Suppressor macrophage treated with lipopolysaccharide for 1 hour (primary cell): ENCODE data around the gene IL34.

Experiments used
- DNase-seq, 3 donors: peaks; one replicate each; pipeline ENCODE4 v3.0.0-alpha.2; 2020 to 2022

IL34 gene

GRCh38 chr16:70678898-70679670 lies 32.7 kb downstream of the IL34 start:
- DNase-seq, result no peak

GRCh38 chr16:70679671-70680494 lies 33.5 kb downstream of the IL34 start:
- DNase-seq, result peak in 1 of 3 donors; percentile 28

- DNase-seq, result no peak
Measured at GRCh38 chr16:70680495-70681381, 34.4 kb downstream of the IL34 start.

- DNase-seq, result no peak
Measured at GRCh38 chr16:70681382-70682238, 35.3 kb downstream of the IL34 start.

- DNase-seq, result no peak
Measured at GRCh38 chr16:70682239-70683145, 36.1 kb downstream of the IL34 start.

GRCh38 chr16:70683146-70683944 lies 37.0 kb downstream of the IL34 start:
- DNase-seq, result no peak

GRCh38 chr16:70684146-70685060 lies 38.0 kb downstream of the IL34 start:
- no peak for DNase-seq

- peak; percentile 17 to 49 (median 21) for DNase-seq
Measured at GRCh38 chr16:70685061-70685937, 38.9 kb downstream of the IL34 start.

GRCh38 chr16:70685938-70686375 lies 39.6 kb downstream of the IL34 start, which contains the start of gene MTSS2:
Gene MTSS2, minus strand, starts transcription at chr16:70686053. Its CDS starts 262 bp downstream, at chr16:70685791.
- peak; percentile 24 to 59 (median 33) for DNase-seq

GRCh38 chr16:70686376-70687101 lies 40.2 kb downstream of the IL34 start:
- no peak for DNase-seq

GRCh38 chr16:70687102-70687511 lies 40.7 kb downstream of the IL34 start:
- no peak for DNase-seq

GRCh38 chr16:70687671-70688245 lies 41.4 kb downstream of the IL34 start:
- DNase-seq, result no peak

- DNase-seq, result no peak
Measured at GRCh38 chr16:70688246-70688742, 41.9 kb downstream of the IL34 start.

GRCh38 chr16:70689035-70689969 lies 42.9 kb downstream of the IL34 start:
- no peak for DNase-seq
